HG03469 (cell line): ENCODE results near the gene NR1H3.
"Not testable (repeated sequence)": the region's sequence is repeated elsewhere in the genome, so short reads cannot be mapped to it uniquely, and the experiment has no call there.

Source experiments
- ATAC-seq: cut with Tn5 transposase; IDR thresholded peaks from one replicate; pipeline ENCODE4 v1.9.1; 2021; ENCODE audit warnings: mild to moderate bottlenecking, moderate library complexity, moderate number of reproducible peaks; ENCODE audit not compliant: unreplicated experiment

The NR1H3 gene

DNA sequence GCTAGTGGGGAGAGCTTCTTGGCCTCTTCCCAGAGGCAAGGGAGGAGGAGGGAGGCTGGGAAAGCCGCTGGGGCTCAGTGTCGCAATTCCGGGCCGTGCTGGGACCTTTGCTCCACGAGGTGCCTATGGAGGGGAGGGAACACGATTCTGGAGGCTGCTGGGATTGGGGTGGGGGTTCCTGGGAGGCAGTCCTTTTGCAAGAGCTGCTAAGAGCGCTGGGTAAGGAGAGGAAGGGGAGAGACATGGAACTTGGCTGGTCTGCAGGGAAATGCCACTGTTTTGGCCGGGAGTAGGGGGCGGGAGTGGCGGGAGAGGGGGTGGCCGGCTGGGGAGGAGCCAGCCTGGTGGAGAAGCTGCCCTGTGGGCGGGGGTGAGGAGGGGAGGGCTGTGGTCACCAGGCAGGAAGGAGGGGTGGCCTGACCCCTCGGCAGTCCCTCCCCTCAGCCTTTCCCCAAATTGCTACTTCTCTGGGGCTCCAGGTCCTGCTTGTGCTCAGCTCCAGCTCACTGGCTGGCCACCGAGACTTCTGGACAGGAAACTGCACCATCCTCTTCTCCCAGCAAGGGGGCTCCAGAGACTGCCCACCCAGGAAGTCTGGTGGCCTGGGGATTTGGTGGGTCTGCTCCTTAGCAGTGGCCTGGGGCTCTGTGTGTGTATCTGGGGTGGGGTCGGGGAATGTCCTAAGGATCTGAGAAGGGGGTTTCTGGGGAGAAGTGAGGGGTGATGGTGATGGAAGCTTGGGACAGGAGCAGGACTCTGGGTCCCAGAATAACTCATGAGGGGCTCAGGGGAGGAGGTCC, at the start of gene NR1H3:
TSS of gene NR1H3 (plus strand) at position 480 of the 800 bp plus-strand sequence. CDS start 1,221 bp downstream, outside the sequence.
- no peak for ATAC-seq

GRCh38 chr11:47208008-47208552, 49.7 kb upstream of the NR1H3 start:
- not testable (repeated sequence) for ATAC-seq

DNA sequence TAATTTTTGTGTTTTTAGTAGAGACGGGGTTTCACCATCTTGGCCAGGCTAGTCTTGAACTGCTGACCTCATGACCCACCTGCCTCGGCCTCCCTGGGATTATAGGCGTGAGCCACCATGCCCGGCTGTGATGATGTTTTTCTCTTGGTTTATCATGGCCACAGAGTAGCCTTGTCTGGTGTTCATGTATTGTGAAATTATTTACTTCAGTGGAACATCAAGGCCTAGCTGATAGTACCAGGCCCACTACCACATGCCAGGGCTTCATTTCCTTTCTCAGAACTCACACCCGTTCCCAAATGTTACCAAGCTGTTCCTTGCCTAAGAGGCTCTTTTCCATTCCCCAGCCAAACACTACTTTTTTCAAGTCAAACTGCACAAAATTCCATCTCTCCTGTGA, 49.2 kb upstream of the NR1H3 start:
- no peak for ATAC-seq

DNA sequence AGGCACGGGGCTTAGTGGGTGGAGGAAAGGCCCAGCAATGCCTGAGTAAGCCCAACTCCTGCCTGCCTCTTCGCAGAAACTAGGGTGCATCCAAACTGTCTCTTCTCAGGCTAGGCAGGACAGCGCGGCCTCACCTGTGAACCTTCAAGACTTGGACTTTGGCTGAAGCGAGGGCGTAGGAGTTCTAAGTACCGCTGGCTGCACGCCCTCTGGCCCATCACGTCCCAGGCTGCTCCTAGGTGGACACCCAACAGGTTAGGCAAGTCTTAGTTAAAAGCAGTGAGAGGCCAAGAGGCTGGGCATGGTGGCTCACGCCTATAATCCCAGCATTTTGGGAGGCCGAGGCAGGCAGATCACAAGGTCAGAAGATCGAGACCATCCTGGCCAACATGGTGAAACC, 44.9 kb upstream of the NR1H3 start:
- no peak for ATAC-seq

GRCh38 chr11:47213950-47214565, 43.7 kb upstream of the NR1H3 start:
- ATAC-seq, result peak; percentile 49

GRCh38 chr11:47215366-47215910, 42.4 kb upstream of the NR1H3 start:
- ATAC-seq, result no peak

DNA sequence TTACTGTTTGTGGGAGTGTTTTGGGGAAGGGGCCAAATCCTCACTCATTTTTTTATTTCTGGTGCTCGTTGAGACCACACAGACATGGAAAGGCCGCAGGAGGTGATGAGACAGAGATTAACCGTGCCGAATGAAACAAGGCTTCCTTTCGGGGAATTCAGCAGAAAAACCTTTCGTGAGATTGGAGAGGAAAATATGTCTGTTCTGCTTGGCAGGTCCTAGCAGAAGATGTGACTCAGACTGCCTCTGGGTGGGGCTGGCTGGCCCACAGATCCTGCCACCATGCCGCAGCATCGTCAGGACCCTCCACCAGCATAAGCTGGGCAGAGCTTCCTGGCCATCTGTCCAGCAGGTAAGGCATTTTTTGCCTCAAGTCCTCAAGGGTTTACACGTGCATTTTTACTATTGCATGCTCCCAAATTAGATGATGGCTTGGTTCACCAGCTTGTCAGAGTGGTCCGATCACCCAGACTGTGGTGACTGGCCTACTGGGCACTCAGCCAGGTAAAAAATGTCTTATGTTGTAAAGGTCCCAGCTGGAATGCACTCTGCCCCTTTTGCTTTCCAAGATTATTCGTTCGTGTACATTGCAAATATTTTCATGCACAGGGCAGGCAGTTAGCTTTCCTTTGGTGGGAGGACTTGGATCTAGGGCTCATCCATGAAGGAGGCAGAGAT, 41.5 kb upstream of the NR1H3 start:
- ATAC-seq, result no peak

GRCh38 chr11:47220401-47220821, 37.4 kb upstream of the NR1H3 start:
- no peak for ATAC-seq

DNA sequence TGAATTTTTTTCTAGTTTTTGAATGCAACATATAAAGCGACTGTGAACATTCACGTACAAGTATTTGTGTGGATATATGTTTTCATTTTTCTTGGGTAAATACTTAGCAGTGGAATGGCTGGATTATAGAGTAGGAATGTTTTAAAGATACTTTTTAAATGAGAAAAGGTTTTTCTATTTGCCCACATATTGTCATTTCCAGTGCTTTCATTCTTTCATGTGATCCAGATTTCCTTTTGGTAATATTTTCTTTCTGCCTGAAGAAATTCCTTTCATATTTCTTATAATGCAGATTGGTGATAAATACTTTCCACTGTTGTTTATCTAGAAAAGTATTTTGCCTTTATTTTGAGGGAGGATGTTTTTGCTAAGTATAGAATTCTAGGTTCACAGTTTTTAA, 35.1 kb upstream of the NR1H3 start:
- ATAC-seq, result no peak

GRCh38 chr11:47225552-47226400, 32.0 kb upstream of the NR1H3 start:
- ATAC-seq, result peak; percentile 70

DNA sequence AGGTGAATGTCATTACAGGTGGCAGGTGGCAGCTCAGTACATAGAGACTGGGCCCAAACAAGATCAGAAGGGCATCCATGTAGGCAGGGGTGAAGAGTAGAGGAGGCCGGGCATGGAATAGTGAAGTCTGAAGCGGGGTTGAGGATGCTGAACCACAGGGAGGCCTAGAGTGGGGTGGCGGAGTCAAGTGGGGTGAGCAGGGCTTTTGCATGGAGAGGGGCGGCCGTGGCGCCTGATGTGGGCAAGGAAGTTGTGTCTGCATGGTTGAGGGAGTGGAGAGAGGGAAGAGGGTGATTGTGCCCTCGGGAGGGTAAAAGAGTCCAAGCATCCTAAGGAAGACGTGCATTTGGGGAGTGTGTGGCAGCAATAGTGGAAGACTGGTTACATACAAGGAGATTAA, 28.6 kb upstream of the NR1H3 start:
- no peak for ATAC-seq

DNA sequence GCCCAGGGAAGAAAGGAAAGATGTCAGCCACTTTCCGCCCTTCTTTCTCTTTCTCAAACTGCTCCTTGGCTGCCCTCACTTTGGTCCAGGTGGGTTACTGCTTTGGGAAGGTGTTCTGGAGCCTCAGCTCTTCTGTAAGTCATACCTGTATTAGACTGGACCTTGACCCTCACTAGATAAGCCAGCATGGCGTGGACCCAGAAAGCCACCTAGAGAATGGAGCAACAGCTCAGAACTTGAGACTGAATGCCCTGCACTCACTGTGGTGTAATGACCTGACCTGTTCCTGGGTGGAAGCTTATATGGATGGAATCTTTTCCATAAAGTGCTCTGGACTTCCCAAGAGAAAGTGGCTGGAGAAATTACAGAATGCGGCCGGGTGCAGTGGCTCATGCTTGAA, 24.7 kb upstream of the NR1H3 start:
- ATAC-seq, result no peak

GRCh38 chr11:47233989-47234668, 23.7 kb upstream of the NR1H3 start:
- ATAC-seq, result no peak

- ATAC-seq, result no peak
These were observed 23.1 kb upstream of the NR1H3 start for GRCh38 chr11:47234669-47235100.

DNA sequence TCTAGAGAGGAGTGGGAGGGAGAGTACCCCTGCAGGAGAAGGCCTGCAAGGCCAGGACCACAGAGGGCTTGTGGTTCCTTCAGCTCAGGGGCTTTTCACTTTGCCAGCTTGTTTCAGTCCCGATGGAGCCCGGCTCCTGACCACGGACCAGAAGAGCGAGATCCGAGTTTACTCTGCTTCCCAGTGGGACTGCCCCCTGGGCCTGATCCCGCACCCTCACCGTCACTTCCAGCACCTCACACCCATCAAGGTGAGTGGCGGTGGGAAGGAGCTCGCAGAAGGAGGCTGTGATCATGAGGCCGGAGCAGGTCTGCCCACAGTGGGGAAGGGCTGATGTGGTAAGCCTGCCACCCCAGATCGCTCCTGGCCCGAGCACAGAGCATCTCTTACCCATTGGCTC, 22.6 kb upstream of the NR1H3 start:
- no peak for ATAC-seq

DNA sequence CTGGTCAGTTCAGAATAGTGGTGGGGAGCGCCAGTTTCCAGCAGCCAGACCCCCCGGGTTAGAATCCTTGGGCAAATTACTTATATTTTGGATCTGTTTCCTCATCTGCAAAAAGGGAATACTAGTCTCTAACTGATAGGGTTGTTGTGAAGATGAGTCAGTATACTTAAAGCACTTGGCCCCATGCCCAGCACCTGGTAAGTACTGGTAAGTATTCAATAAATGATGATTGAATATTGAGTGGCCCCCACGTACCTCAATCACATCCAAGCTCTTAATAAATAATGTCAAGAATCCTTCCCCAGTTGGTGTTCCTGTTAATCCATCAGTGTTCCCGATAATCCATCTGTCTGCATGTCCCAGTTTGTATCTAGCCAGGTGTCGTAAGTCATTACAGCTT, 21.3 kb upstream of the NR1H3 start:
- ATAC-seq, result no peak

GRCh38 chr11:47239852-47240251, 17.9 kb upstream of the NR1H3 start:
- no peak for ATAC-seq

DNA sequence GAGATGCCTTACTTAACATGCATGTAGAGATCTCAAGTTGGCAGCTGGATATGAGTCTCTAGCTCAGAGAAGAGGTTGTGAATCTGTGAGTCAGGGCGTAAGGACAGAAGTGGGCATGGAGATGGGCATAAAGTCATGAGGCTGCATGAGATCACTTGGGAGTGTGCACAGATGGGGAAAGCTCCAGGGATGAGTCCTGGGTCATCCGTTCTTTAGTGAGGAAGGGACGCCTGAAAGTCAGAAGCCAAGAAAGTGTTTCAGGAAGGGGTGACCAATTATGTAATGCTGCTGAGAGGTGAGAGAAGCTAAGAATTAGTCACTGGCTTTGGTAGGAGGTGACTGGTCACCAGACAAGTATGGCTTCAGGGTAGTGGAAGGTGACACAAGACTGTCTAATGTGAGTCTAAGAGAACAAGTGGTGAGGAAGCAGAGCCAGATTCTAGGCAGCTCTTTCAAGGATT, 15.9 kb upstream of the NR1H3 start:
- no peak for ATAC-seq

- no peak for ATAC-seq
These were observed 15.1 kb upstream of the NR1H3 start for GRCh38 chr11:47242596-47243192.
